Adrenal gland (tissue), 5 donors: ENCODE measurements around the gene TAGLN2.

ENCODE experiments used
- POLR2A ChIP-seq, 2 donors: fragments of 450-650 bp; IDR thresholded peaks; one replicate each; pipeline ENCODE4 v1.6.1; 2017; ENCODE audit warnings: antibody characterized with exemption in 2 of 2, mild to moderate bottlenecking in 2 of 2, moderate library complexity in 1 of 2
- TF ChIP-seq, protein P1 (sequence below), 6 experiments: fragments of 450-650 bp in 4 of 6; fragments of 200-600 bp in 2 of 6; sonication (generic) in 1 of 6; IDR thresholded peaks; 1 replicate in 5 of 6; 2 replicates in 1 of 6; pipeline versions ENCODE4 v1.5.1 to v1.8.0; 2016 to 2021; ENCODE audit warnings: antibody characterized with exemption in 6 of 6, mild to moderate bottlenecking in 2 of 6, moderate library complexity in 1 of 6
- donor health status: DM: no; HTN: no; CAD: no.

DNA sequence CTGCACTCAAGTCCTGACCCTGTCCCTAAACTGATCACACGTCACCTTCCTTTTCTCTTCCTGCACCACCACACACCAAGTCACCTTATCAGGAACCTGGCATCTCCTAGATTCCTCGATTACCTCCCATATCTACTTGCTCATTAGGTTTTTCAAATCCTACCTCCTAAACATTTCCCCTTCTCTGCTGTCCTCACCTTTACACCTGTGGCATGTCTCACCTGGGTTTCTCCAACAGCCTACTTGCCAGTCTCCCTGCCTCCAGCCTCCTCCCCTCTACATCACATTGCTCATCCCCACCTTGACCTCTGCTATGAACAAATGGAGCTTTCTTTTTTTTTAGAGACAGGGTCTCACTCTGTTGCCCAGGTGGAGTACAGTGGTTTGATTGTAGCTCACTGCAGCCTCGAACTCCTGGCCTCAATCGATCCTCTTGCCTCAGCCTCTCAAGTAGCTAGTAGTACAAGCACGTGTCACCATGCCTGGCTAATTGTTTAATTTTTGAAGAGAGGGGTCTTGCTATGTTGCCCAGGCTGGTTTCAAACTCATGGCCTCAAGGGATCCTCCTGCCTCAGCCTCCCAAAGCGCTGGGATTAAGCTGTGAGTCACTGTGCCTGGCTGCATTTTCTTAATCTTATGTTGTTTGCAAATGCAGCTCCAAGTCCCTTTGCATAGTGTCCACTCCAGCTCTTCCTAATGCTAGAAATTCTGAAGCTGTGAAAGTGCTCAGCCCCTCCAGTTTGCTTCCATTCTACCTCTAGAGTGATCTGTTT, 13.8 kb upstream of the TAGLN2 start:
- no peak for TF ChIP-seq POLR2A (IDR thresholded peaks at IDR 0.05)
- TF ChIP-seq, protein P1, sequence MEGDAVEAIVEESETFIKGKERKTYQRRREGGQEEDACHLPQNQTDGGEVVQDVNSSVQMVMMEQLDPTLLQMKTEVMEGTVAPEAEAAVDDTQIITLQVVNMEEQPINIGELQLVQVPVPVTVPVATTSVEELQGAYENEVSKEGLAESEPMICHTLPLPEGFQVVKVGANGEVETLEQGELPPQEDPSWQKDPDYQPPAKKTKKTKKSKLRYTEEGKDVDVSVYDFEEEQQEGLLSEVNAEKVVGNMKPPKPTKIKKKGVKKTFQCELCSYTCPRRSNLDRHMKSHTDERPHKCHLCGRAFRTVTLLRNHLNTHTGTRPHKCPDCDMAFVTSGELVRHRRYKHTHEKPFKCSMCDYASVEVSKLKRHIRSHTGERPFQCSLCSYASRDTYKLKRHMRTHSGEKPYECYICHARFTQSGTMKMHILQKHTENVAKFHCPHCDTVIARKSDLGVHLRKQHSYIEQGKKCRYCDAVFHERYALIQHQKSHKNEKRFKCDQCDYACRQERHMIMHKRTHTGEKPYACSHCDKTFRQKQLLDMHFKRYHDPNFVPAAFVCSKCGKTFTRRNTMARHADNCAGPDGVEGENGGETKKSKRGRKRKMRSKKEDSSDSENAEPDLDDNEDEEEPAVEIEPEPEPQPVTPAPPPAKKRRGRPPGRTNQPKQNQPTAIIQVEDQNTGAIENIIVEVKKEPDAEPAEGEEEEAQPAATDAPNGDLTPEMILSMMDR (IDR thresholded peaks at IDR 0.05), result no peak
